D721Med (cell line): ENCODE measurements around the gene NTHL1.

ENCODE experiments used
- DNase-seq: peaks from one replicate; pipeline ENCODE4 v3.0.0; 2011; ENCODE audit warnings: low spot score; ENCODE audit not compliant: insufficient read length
- FAIRE-seq: peaks from 2 replicates; lab custom pipeline; 2011; peaks lifted over from hg19 to GRCh38; lab: Jason Lieb, UNC
- CTCF ChIP-seq: IDR thresholded peaks from 2 replicates; pipeline ENCODE4 v1.5.1; 2012; ENCODE audit warnings: mild to moderate bottlenecking, control low read depth; ENCODE audit not compliant: insufficient read depth; ENCODE audit errors: missing control alignments

Gene NTHL1

GRCh38 chr16:2044541-2044940, 3.1 kb downstream of the NTHL1 start:
- FAIRE-seq, result no peak
- no peak for TF ChIP-seq CTCF

DNA sequence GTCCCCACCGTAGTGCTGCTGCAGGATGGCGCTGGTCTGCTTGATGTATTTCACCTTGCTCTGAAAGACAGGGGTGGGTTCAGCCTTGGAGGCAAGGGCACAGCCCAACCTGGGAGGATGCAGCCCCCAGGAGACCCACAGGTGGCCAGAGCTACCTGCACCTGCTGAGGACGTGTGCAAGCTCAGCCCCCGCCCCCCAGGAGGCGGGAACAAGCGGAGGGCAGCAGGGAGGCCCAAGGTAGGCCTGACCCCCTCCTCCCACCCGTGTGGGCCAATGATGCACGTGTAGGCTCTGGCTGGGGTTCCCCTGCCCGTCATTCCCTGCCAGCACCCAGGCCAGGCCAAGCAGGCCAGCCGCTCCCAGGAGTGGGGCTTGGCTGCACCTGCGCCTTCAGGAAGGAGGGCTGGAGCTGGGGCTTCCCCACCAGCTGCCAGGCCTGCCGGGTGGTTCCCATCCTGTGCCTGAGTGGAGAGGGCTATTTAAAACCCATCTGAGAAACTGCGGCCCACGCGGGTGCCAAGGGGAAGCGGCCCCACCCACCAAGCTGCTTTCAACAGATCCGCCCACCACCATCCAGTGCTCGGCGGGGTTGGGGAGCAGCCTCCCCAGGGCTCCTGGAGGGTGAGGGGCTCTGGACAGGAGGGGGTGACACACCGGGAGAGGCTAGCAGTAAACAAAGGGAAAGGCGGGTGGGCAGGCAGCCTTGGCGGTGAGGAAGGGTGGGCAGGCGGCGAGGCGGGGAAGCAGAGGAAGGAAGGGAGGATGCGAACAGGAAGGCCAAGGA, 3.8 kb downstream of the NTHL1 start:
- DNase-seq, result no peak
- FAIRE-seq, result no peak
- TF ChIP-seq CTCF, result no peak

More at GRCh38 chr16:2044541-2044940, 3.1 kb downstream of the NTHL1 start:
- no peak for DNase-seq

- FAIRE-seq (no peak), DNase-seq (no peak)
- no peak for TF ChIP-seq CTCF
These were observed 4.5 kb downstream of the NTHL1 start for GRCh38 chr16:2042986-2043666.

GRCh38 chr16:2042171-2042985, 5.3 kb downstream of the NTHL1 start:
- no peak for DNase-seq
- FAIRE-seq, result no peak
- TF ChIP-seq CTCF, result no peak

GRCh38 chr16:2040787-2041522, 6.7 kb downstream of the NTHL1 start:
- TF ChIP-seq CTCF, result no peak
- DNase-seq, result no peak
- no peak for FAIRE-seq

DNA sequence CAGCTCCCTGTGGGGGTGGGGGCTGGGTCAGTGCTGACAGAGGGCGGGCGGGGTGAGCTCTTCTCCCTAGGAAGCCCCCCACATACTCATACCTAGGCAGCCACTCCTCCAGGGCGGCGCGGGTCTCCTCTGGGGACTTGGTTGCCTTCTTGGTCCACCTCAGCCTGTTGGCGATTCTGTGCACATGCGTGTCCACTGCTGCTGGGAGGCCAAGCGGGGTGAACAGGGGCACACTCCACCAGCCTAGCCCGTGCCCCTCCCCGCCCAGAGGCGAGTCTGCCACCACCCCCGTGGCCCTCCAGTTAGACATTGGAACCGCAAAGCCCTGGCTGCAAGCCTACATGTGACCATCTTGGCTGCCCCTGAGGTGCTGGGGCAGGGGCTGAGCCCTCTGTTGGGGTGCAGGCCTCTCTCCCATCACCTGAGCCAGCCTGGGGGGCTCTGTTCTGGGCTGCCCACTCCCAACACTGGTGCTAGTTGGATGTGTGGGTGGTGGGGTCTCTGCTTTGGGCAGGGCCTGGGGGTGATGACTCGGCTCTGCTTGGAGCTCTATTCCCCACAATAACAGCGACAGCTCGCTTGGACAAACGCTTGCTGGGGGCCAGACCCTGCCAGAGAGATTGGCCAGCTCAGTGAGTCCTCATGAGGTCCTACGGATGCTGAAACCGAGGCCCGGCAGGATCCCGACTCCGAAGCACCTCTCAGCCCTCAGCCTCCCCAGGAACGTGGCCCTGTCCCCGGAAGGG, 7.4 kb downstream of the NTHL1 start:
- no peak for DNase-seq
- TF ChIP-seq CTCF, result no peak
- no peak for FAIRE-seq
